ENCODE results near the gene POP7.

DNA sequence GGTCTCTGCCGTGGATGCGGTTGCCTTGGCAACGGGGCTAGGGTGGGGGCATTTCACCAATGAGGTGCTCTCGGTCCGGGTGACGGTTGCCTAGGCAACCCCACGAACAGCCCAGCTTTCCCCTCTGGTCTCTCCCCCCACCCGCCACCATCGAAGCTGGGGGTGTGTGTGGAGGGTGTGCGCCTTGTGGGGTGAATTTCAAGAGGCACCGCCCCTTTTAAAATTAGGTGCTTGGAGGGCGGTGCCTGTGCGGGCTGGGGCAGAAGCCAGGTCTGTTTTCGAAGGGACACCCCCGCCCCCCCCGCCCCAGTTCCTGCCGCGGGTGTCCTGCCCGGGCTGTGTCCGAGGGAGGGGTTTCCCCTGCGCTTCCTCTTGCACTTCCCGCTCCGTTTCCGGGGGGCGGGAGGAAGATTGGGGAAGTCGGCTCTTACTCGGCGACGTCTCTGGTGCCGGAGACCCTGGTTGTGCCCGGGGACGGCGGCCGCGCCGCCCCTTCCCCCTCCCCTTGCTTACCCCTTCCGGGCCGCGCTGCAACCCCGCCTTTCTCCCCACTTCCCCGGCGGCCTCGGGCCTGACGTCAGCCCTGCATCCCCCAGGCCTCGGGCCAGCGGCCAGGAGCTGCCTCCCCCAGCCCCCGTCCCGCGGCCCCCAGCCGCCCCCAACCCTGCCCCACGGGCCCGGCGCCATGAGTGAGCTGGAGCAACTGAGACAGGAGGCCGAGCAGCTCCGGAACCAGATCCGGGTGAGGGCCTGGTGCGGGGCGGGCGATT, 30.2 kb upstream of the POP7 start:
- TF ChIP-seq, protein P1, sequence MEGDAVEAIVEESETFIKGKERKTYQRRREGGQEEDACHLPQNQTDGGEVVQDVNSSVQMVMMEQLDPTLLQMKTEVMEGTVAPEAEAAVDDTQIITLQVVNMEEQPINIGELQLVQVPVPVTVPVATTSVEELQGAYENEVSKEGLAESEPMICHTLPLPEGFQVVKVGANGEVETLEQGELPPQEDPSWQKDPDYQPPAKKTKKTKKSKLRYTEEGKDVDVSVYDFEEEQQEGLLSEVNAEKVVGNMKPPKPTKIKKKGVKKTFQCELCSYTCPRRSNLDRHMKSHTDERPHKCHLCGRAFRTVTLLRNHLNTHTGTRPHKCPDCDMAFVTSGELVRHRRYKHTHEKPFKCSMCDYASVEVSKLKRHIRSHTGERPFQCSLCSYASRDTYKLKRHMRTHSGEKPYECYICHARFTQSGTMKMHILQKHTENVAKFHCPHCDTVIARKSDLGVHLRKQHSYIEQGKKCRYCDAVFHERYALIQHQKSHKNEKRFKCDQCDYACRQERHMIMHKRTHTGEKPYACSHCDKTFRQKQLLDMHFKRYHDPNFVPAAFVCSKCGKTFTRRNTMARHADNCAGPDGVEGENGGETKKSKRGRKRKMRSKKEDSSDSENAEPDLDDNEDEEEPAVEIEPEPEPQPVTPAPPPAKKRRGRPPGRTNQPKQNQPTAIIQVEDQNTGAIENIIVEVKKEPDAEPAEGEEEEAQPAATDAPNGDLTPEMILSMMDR (IDR thresholded peaks at IDR 0.05), result no peak
- TF ChIP-seq EP300 (IDR thresholded peaks at IDR 0.05), result no peak
- peak in 1 of 2 donors; percentile 14 for TF ChIP-seq POLR2A (IDR thresholded peaks at IDR 0.05)

Measured in gastroesophageal sphincter (tissue), 3 donors.